Measurements from ENCODE around the gene EIF3M. TPM values are rescaled to one million over a fixed set of nuclear protein-coding genes. Genes with fewer than 3 reads are reported as not detected.

The EIF3M gene
- 750 and 872 TPM in 2 replicates for total RNA-seq (2014; rRNA removed; shearing (Covaris generic))

GRCh38 chr11:32583459-32584271, at the start of gene EIF3M:
TSS of gene EIF3M (plus strand) at chr11:32583831. CDS start at chr11:32583888, 57 bp downstream.
- peak; percentile 94 for DNase-seq (ENCODE audit: low spot score)

GRCh38 chr11:32538804-32539203, 44.8 kb upstream of the EIF3M start:
- no peak for DNase-seq (ENCODE audit: low spot score)

GRCh38 chr11:32549611-32550187, 33.9 kb upstream of the EIF3M start:
- DNase-seq (ENCODE audit: low spot score), result no peak

- DNase-seq (ENCODE audit: low spot score), result no peak
Observed at GRCh38 chr11:32550207-32550606, 33.4 kb upstream of the EIF3M start.

- DNase-seq (ENCODE audit: low spot score), result no peak
Observed at GRCh38 chr11:32555091-32555490, 28.5 kb upstream of the EIF3M start.

GRCh38 chr11:32555895-32556294, 27.7 kb upstream of the EIF3M start:
- no peak for DNase-seq (ENCODE audit: low spot score)

- DNase-seq (ENCODE audit: low spot score), result no peak
Observed at GRCh38 chr11:32561835-32562234, 21.8 kb upstream of the EIF3M start.

- DNase-seq (ENCODE audit: low spot score), result no peak
Observed at GRCh38 chr11:32562839-32563599, 20.6 kb upstream of the EIF3M start.

GRCh38 chr11:32563600-32563959, 20.1 kb upstream of the EIF3M start:
- DNase-seq (ENCODE audit: low spot score), result no peak

GRCh38 chr11:32566517-32566916, 17.1 kb upstream of the EIF3M start:
- DNase-seq (ENCODE audit: low spot score), result no peak

- no peak for DNase-seq (ENCODE audit: low spot score)
Observed at GRCh38 chr11:32567154-32567553, 16.5 kb upstream of the EIF3M start.

- DNase-seq (ENCODE audit: low spot score), result no peak
Observed at GRCh38 chr11:32569313-32569881, 14.2 kb upstream of the EIF3M start.

GRCh38 chr11:32571039-32571438, 12.6 kb upstream of the EIF3M start:
- DNase-seq (ENCODE audit: low spot score), result no peak

GRCh38 chr11:32573228-32573627, 10.4 kb upstream of the EIF3M start:
- DNase-seq (ENCODE audit: low spot score), result no peak

- DNase-seq (ENCODE audit: low spot score), result no peak
Observed at GRCh38 chr11:32574421-32574820, 9.2 kb upstream of the EIF3M start.

- no peak for DNase-seq (ENCODE audit: low spot score)
Observed at GRCh38 chr11:32575070-32575469, 8.6 kb upstream of the EIF3M start.

GRCh38 chr11:32576456-32576855, 7.2 kb upstream of the EIF3M start:
- no peak for DNase-seq (ENCODE audit: low spot score)

GRCh38 chr11:32580967-32581366, 2.7 kb upstream of the EIF3M start:
- DNase-seq (ENCODE audit: low spot score), result no peak

- DNase-seq (ENCODE audit: low spot score), result no peak
Observed at GRCh38 chr11:32581556-32581955, 2.1 kb upstream of the EIF3M start.

GRCh38 chr11:32584921-32585320, 1.3 kb downstream of the EIF3M start:
- DNase-seq (ENCODE audit: low spot score), result no peak

- DNase-seq (ENCODE audit: low spot score), result peak; percentile 11
Observed at GRCh38 chr11:32586576-32587190, 3.1 kb downstream of the EIF3M start.

- no peak for DNase-seq (ENCODE audit: low spot score)
Observed at GRCh38 chr11:32594272-32594671, 10.6 kb downstream of the EIF3M start.

Measured in A172 (cell line).